Parathyroid adenoma (tissue), 2 donors: ENCODE measurements around the gene DAPP1.
"Not testable (repeated sequence)": the region's sequence is repeated elsewhere in the genome, so short reads cannot be mapped to it uniquely, and the experiment has no call there.

Experiments
- H2AFZ ChIP-seq: fragments of 300-600 bp; sonication (generic); one replicate; pipeline ENCODE4 v1.7.0; 2017; ENCODE audit warnings: antibody characterized with exemption, mild to moderate bottlenecking
- H3K27ac ChIP-seq: fragments of 300-600 bp; sonication (generic); one replicate; pipeline ENCODE4 v1.7.0; 2017
- H3K27me3 ChIP-seq: fragments of 300-600 bp; sonication (generic); one replicate; pipeline ENCODE4 v1.7.0; 2017; ENCODE audit warnings: low read length; ENCODE audit not compliant: control insufficient read depth, insufficient read depth
- H3K36me3 ChIP-seq: fragments of 300-600 bp; sonication (generic); one replicate; pipeline ENCODE4 v1.7.0; 2017; ENCODE audit warnings: low read length; ENCODE audit not compliant: control insufficient read depth, insufficient read depth
- H3K4me1 ChIP-seq: fragments of 300-600 bp; sonication (generic); one replicate; pipeline ENCODE4 v1.7.0; 2017; ENCODE audit warnings: control low read depth
- H3K4me2 ChIP-seq: fragments of 300-600 bp; sonication (generic); one replicate; pipeline ENCODE4 v1.7.0; 2017; ENCODE audit warnings: low read length
- H3K4me3 ChIP-seq: fragments of 300-600 bp; sonication (generic); one replicate; pipeline ENCODE4 v1.7.0; 2017; ENCODE audit warnings: low read depth, low read length
- H3K79me2 ChIP-seq: fragments of 300-600 bp; sonication (generic); one replicate; pipeline ENCODE4 v1.7.0; 2017; ENCODE audit warnings: control low read depth
- H3K9ac ChIP-seq: fragments of 300-600 bp; sonication (generic); one replicate; pipeline ENCODE4 v1.7.0; 2017; ENCODE audit warnings: mild to moderate bottlenecking
- H3K9me3 ChIP-seq: fragments of 300-600 bp; sonication (generic); one replicate; pipeline ENCODE4 v1.7.0; 2017; ENCODE audit warnings: low read length; ENCODE audit not compliant: control insufficient read depth
- CTCF ChIP-seq: fragments of 300-600 bp; sonication (generic); IDR thresholded peaks from one replicate; pipeline ENCODE4 v1.7.0; 2017; ENCODE audit warnings: antibody characterized with exemption, mild to moderate bottlenecking
- donor health status: primary hyperparathyroidism.

Gene DAPP1

GRCh38 chr4:99827857-99828256 is 11.2 kb downstream of the DAPP1 start:
- Histone ChIP-seq H3K27me3 (no peaks in the 10 kb centered on the region), H3K79me2 (no peaks in the 10 kb centered on the region), H3K9me3 (no peaks in the 10 kb centered on the region), H3K4me2 (no peak overlapping the region), H2AFZ (no peak overlapping the region), H3K9ac (no peak overlapping the region), H3K27ac (no peak overlapping the region), H3K36me3 (no peaks in the 10 kb centered on the region), H3K4me1 (no peaks in the 10 kb centered on the region), H3K4me3 (no peak overlapping the region)
- no peak for TF ChIP-seq CTCF

- Histone ChIP-seq H3K27ac (no peak overlapping the region), H3K4me1 (no peaks in the 10 kb centered on the region), H3K9me3 (no peaks in the 10 kb centered on the region), H3K79me2 (no peaks in the 10 kb centered on the region), H3K4me2 (no peak overlapping the region), H3K36me3 (no peaks in the 10 kb centered on the region), H2AFZ (no peak overlapping the region), H3K9ac (no peak overlapping the region), H3K27me3 (no peaks in the 10 kb centered on the region), H3K4me3 (no peak overlapping the region)
- TF ChIP-seq CTCF = no peak
Observed at GRCh38 chr4:99828477-99828876, 11.8 kb downstream of the DAPP1 start.

- H3K9me3 ChIP-seq, H3K36me3 ChIP-seq, H3K27ac ChIP-seq, H2AFZ ChIP-seq, H3K79me2 ChIP-seq, H3K4me3 ChIP-seq, H3K9ac ChIP-seq, H3K4me1 ChIP-seq, H3K4me2 ChIP-seq, H3K27me3 ChIP-seq: not testable (repeated sequence)
Observed at GRCh38 chr4:99830051-99830450, 13.4 kb downstream of the DAPP1 start.

GRCh38 chr4:99832321-99832720 is 15.7 kb downstream of the DAPP1 start:
- TF ChIP-seq CTCF = no peak
- Histone ChIP-seq H3K4me2 (no peak overlapping the region), H3K9me3 (no peaks in the 10 kb centered on the region), H3K27me3 (no peaks in the 10 kb centered on the region), H3K79me2 (no peaks in the 10 kb centered on the region), H3K27ac (no peak overlapping the region), H3K4me3 (no peak overlapping the region), H3K36me3 (no peaks in the 10 kb centered on the region), H2AFZ (no peak overlapping the region), H3K9ac (no peak overlapping the region), H3K4me1 (no peaks in the 10 kb centered on the region)

GRCh38 chr4:99832758-99833157 is 16.1 kb downstream of the DAPP1 start:
- no peak overlapping the region for H3K4me2 ChIP-seq
- no peak overlapping the region for H3K4me3 ChIP-seq
- H3K27ac ChIP-seq = no peak overlapping the region
- H3K79me2 ChIP-seq = no peaks in the 10 kb centered on the region
- H3K9ac ChIP-seq = no peak overlapping the region
- no peaks in the 10 kb centered on the region for H3K4me1 ChIP-seq
- no peaks in the 10 kb centered on the region for H3K27me3 ChIP-seq
- no peaks in the 10 kb centered on the region for H3K36me3 ChIP-seq
- H2AFZ ChIP-seq = no peak overlapping the region
- no peak for TF ChIP-seq CTCF
- no peaks in the 10 kb centered on the region for H3K9me3 ChIP-seq
